ENCODE data around the gene MIGA1. TPM values are rescaled to one million over a fixed set of nuclear protein-coding genes. Genes with fewer than 3 reads are reported as not detected.

Gene MIGA1
- total RNA-seq, 6 experiments from 2014 or later, result 17.8 to 23.4 (median 21.4) TPM

GRCh38 chr1:77759071-77760028 lies 20.1 kb upstream of the MIGA1 start, which contains the start of gene USP33:
TSS of gene USP33 (minus strand) at chr1:77759852. CDS start at chr1:77741697, 18,155 bp downstream.
- H3K4me3 Mint-ChIP-seq, result peak within 1 kb of the TSS; percentile 99
- no peaks in the 10 kb centered on the region for H3K9me3 Mint-ChIP-seq
- peak within 1 kb of the TSS; percentile 89 for H3K27ac Mint-ChIP-seq
- no peak for TF ChIP-seq CTCF (IDR thresholded peaks at IDR 0.05)
- peak; percentile 58 for DNase-seq
- peaks cover 8% of the 10 kb centered on the region for H3K36me3 Mint-ChIP-seq (ENCODE audit: low read depth)
- peaks cover 44% of the 10 kb centered on the region for H3K4me1 Mint-ChIP-seq (ENCODE audit: low read depth)
- peaks cover 2% of the 10 kb centered on the region; the same call in 1 of the 2 replicates for H3K27me3 Mint-ChIP-seq (ENCODE audit: insufficient read depth)

GRCh38 chr1:77762072-77762476 lies 17.4 kb upstream of the MIGA1 start:
- no peaks in the 10 kb centered on the region for H3K9me3 Mint-ChIP-seq

GRCh38 chr1:77768006-77768405 lies 11.4 kb upstream of the MIGA1 start:
- no peak overlapping the region for H3K27ac Mint-ChIP-seq
- DNase-seq, result no peak
- no peak for TF ChIP-seq CTCF (IDR thresholded peaks at IDR 0.05)
- no peaks in the 10 kb centered on the region for H3K36me3 Mint-ChIP-seq (ENCODE audit: low read depth)
- no peaks in the 10 kb centered on the region; the same call in 1 of the 2 replicates for H3K4me1 Mint-ChIP-seq (ENCODE audit: low read depth)
- H3K9me3 Mint-ChIP-seq, result no peaks in the 10 kb centered on the region
- H3K4me3 Mint-ChIP-seq, result no peak overlapping the region
- H3K27me3 Mint-ChIP-seq (ENCODE audit: insufficient read depth), result peaks cover 2% of the 10 kb centered on the region; the same call in 1 of the 2 replicates

More at GRCh38 chr1:77762072-77762476, 17.4 kb upstream of the MIGA1 start:
- no peak for TF ChIP-seq CTCF (IDR thresholded peaks at IDR 0.05)
- peak; percentile 78 for DNase-seq
- Mint-ChIP-seq H3K36me3 (ENCODE audit: low read depth) (peaks cover 8% of the 10 kb centered on the region; the same call in 1 of the 2 replicates), H3K4me3 (no peak overlapping the region), H3K27ac (peak overlapping the region; percentile 38), H3K4me1 (ENCODE audit: low read depth) (peaks cover 23% of the 10 kb centered on the region), H3K27me3 (ENCODE audit: insufficient read depth) (peaks cover 4% of the 10 kb centered on the region; the same call in 1 of the 2 replicates)

- Mint-ChIP-seq H3K4me3 (no peak overlapping the region), H3K36me3 (ENCODE audit: low read depth) (no peaks in the 10 kb centered on the region), H3K27ac (no peak overlapping the region), H3K9me3 (no peaks in the 10 kb centered on the region), H3K27me3 (ENCODE audit: insufficient read depth) (peaks cover 5% of the 10 kb centered on the region), H3K4me1 (ENCODE audit: low read depth) (peaks cover 23% of the 10 kb centered on the region)
- DNase-seq, result no peak
- TF ChIP-seq CTCF (IDR thresholded peaks at IDR 0.05), result no peak
Observed at GRCh38 chr1:77776007-77776700, 3.3 kb upstream of the MIGA1 start.

GRCh38 chr1:77781683-77782082 lies 2.2 kb downstream of the MIGA1 start:
- H3K27me3 Mint-ChIP-seq (ENCODE audit: insufficient read depth), result peaks cover 5% of the 10 kb centered on the region; the same call in 1 of the 2 replicates
- peaks cover 45% of the 10 kb centered on the region for H3K4me1 Mint-ChIP-seq (ENCODE audit: low read depth)
- H3K36me3 Mint-ChIP-seq (ENCODE audit: low read depth), result peaks cover 33% of the 10 kb centered on the region
- H3K4me3 Mint-ChIP-seq, result peak overlapping the region; percentile 98
- no peak for TF ChIP-seq CTCF (IDR thresholded peaks at IDR 0.05)
- no peak for DNase-seq
- no peak overlapping the region for H3K27ac Mint-ChIP-seq
- H3K9me3 Mint-ChIP-seq, result no peaks in the 10 kb centered on the region
